Neural cell (in vitro differentiated cells): ENCODE measurements around the gene ST6GAL1. TPM values are rescaled to one million over a fixed set of nuclear protein-coding genes. Genes with fewer than 3 reads are reported as not detected.

Source experiments
- H2AFZ ChIP-seq: fragments of 200-600, 300-800 bp; sonication (generic), shearing (Covaris generic); 2 replicates; pipeline ENCODE4 v1.6.0; 2014; ENCODE audit warnings: low read depth, mild to moderate bottlenecking, antibody characterized with exemption, low read length, moderate library complexity
- H3F3A ChIP-seq: fragments of 200-600 bp; shearing (Covaris generic); 2 replicates; pipeline ENCODE4 v1.6.1; 2016; ENCODE audit warnings: mild to moderate bottlenecking, moderate library complexity, mixed read lengths, antibody characterized with exemption, low read length; ENCODE audit not compliant: insufficient read depth, poor library complexity, severe bottlenecking
- H3K27ac ChIP-seq: fragments of 200-600, 300-800 bp; sonication (generic), shearing (Covaris generic); 2 replicates; pipeline ENCODE4 v1.5.1; 2014; ENCODE audit warnings: mild to moderate bottlenecking, low read length, moderate library complexity
- H3K27me3 ChIP-seq: fragments of 300-800, 200-600 bp; sonication (generic), shearing (Covaris generic); 2 replicates; pipeline ENCODE4 v1.6.0; 2014; ENCODE audit warnings: mild to moderate bottlenecking, low read depth, low read length, moderate library complexity; ENCODE audit not compliant: insufficient read depth
- H3K36me3 ChIP-seq: fragments of 300-800, 200-600 bp; sonication (generic), shearing (Covaris generic); 2 replicates; pipeline ENCODE4 v1.5.1; 2014; ENCODE audit warnings: mild to moderate bottlenecking, antibody characterized with exemption, low read length, moderate library complexity; ENCODE audit not compliant: insufficient read depth
- H3K4me2 ChIP-seq: fragments of 300-800, 200-600 bp; sonication (generic), shearing (Covaris generic); 2 replicates; pipeline ENCODE4 v1.6.0; 2014; ENCODE audit warnings: mild to moderate bottlenecking, low read length
- H3K4me3 ChIP-seq: fragments of 300-800, 200-600 bp; sonication (generic), shearing (Covaris generic); 2 replicates; pipeline ENCODE4 v1.5.1; 2014; ENCODE audit warnings: mild to moderate bottlenecking, low read length, moderate library complexity
- H3K79me2 ChIP-seq: fragments of 200-600 bp; shearing (Covaris generic); replicated peaks from 2 replicates; pipeline ENCODE4 v1.6.0; 2014; ENCODE audit warnings: mild to moderate bottlenecking, low read length, moderate library complexity; ENCODE audit not compliant: insufficient read depth
- H3K9ac ChIP-seq: fragments of 300-800, 200-600 bp; sonication (generic), shearing (Covaris generic); 2 replicates; pipeline ENCODE4 v1.6.1; 2016; ENCODE audit warnings: mild to moderate bottlenecking, low read length, mixed read lengths
- H3K9me2 ChIP-seq: fragments of 200-600 bp; shearing (Covaris generic); 2 replicates; pipeline ENCODE4 v1.6.1; 2016; ENCODE audit warnings: mild to moderate bottlenecking, low read length, mixed read lengths; ENCODE audit not compliant: insufficient read depth
- H3K9me3 ChIP-seq: fragments of 200-600, 300-800 bp; sonication (generic), shearing (Covaris generic); 2 replicates; pipeline ENCODE4 v1.6.1; 2016; ENCODE audit warnings: mild to moderate bottlenecking, mixed run types, low read length, moderate library complexity, mixed read lengths
- H4K20me1 ChIP-seq: fragments of 200-600 bp; shearing (Covaris generic); 2 replicates; pipeline ENCODE4 v1.6.1; 2016; ENCODE audit warnings: mild to moderate bottlenecking, mixed run types; ENCODE audit not compliant: insufficient read depth
- CTCF ChIP-seq: fragments of 450-650 bp; IDR thresholded peaks from 2 replicates; pipeline ENCODE4 v1.5.1; 2014; ENCODE audit warnings: antibody characterized with exemption, mild to moderate bottlenecking, moderate library complexity; ENCODE audit not compliant: poor library complexity, severe bottlenecking
- EP300 ChIP-seq: fragments of 450-650 bp; conservative IDR thresholded peaks from 2 replicates; pipeline ENCODE4 v1.6.1; 2014; ENCODE audit warnings: antibody characterized with exemption, mild to moderate bottlenecking, moderate library complexity; ENCODE audit not compliant: poor library complexity, severe bottlenecking
- EZH2 ChIP-seq: fragments of 200-600, 300-800 bp; shearing (Covaris generic), sonication (generic); IDR thresholded peaks from 2 replicates; pipeline ENCODE4 v1.6.1; 2014; ENCODE audit warnings: antibody characterized with exemption, low read length, borderline replicate concordance, mild to moderate bottlenecking; ENCODE audit not compliant: insufficient read depth, poor library complexity, severe bottlenecking
- MXI1 ChIP-seq: fragments of 450-650 bp; conservative IDR thresholded peaks from 2 replicates; pipeline ENCODE4 v1.6.1; 2014; ENCODE audit warnings: antibody characterized with exemption, mild to moderate bottlenecking; ENCODE audit not compliant: poor library complexity, severe bottlenecking
- POLR2AphosphoS5 ChIP-seq: IDR thresholded peaks from 2 replicates; pipeline ENCODE4 v1.6.1; 2012
- RAD21 ChIP-seq: fragments of 450-650 bp; conservative IDR thresholded peaks from 2 replicates; pipeline ENCODE4 v1.6.1; 2014; ENCODE audit warnings: antibody characterized with exemption, mild to moderate bottlenecking, moderate library complexity
- REST ChIP-seq: IDR thresholded peaks from 2 replicates; pipeline ENCODE4 v1.6.1; 2012; ENCODE audit warnings: borderline replicate concordance
- SMC3 ChIP-seq: fragments of 450-650 bp; conservative IDR thresholded peaks from 2 replicates; pipeline ENCODE4 v1.6.1; 2014; ENCODE audit warnings: antibody characterized with exemption, mild to moderate bottlenecking, moderate library complexity; ENCODE audit not compliant: poor library complexity
- TAF1 ChIP-seq: IDR thresholded peaks from 2 replicates; pipeline ENCODE4 v1.6.1; 2012; ENCODE audit warnings: low read depth
- polyA plus RNA-seq: library from polyadenylated mRNA; depleted of rRNA; stranded (reverse); fragments of >200 nt; gene quantifications from 2 replicates; pipeline ENCODE4 v1.2.3, GENCODE V29; 2014

Gene ST6GAL1
- polyA plus RNA-seq, 1 donor from 2014 or later = 17.6 TPM

- Histone ChIP-seq H3K4me2 (no peak overlapping the region), H3K79me2 (no peaks in the 10 kb centered on the region), H3K27ac (no peak overlapping the region), H3K4me3 (no peak overlapping the region), H3K9me2 (no peaks in the 10 kb centered on the region), H3K36me3 (no peaks in the 10 kb centered on the region), H3F3A (no peaks in the 10 kb centered on the region), H3K9ac (no peak overlapping the region), H3K9me3 (no peaks in the 10 kb centered on the region), H2AFZ (no peak overlapping the region), H4K20me1 (no peaks in the 10 kb centered on the region), H3K27me3 (no peaks in the 10 kb centered on the region)
- TF ChIP-seq CTCF (no peak), EZH2 (no peak), MXI1 (no peak), EP300 (no peak), SMC3 (no peak), POLR2AphosphoS5 (no peak), REST (no peak), RAD21 (no peak), TAF1 (no peak)
These were observed 150.6 kb downstream of the ST6GAL1 start for GRCh38 chr3:187080799-187081450.

- Histone ChIP-seq H3K27ac (no peak overlapping the region), H3K79me2 (no peaks in the 10 kb centered on the region), H3F3A (no peaks in the 10 kb centered on the region), H3K9me2 (no peaks in the 10 kb centered on the region), H3K9ac (no peak overlapping the region), H3K36me3 (no peaks in the 10 kb centered on the region), H4K20me1 (no peaks in the 10 kb centered on the region), H2AFZ (no peak overlapping the region), H3K9me3 (no peaks in the 10 kb centered on the region), H3K4me2 (no peak overlapping the region), H3K4me3 (no peak overlapping the region), H3K27me3 (no peaks in the 10 kb centered on the region)
- TF ChIP-seq REST = no peak
These were observed 152.5 kb downstream of the ST6GAL1 start for GRCh38 chr3:187082758-187083375.
